Hepatocyte (in vitro differentiated cells): ENCODE data around the gene COPS9. TPM values are rescaled to one million over a fixed set of nuclear protein-coding genes. Genes with fewer than 3 reads are reported as not detected.
A peak's percentile ranks its signal among the peaks of the same experiment; 100 is the strongest.

Experiments
- DNase-seq: peaks from one replicate; pipeline ENCODE4 v3.0.0-alpha.2; 2016; ENCODE audit warnings: low spot score
- H2AFZ ChIP-seq: fragments of 200-600 bp; sonication (generic); 2 replicates; pipeline ENCODE4 v1.6.0; 2016; ENCODE audit warnings: antibody characterized with exemption, mild to moderate bottlenecking
- H3K27ac ChIP-seq: fragments of 200-600 bp; sonication (generic); 2 replicates; pipeline ENCODE4 v1.5.1; 2016; ENCODE audit warnings: mild to moderate bottlenecking
- H3K27me3 ChIP-seq: fragments of 200-600 bp; sonication (generic); 2 replicates; pipeline ENCODE4 v1.6.1; 2016
- H3K36me3 ChIP-seq: fragments of 200-600 bp; sonication (generic); replicated peaks from 2 replicates; pipeline ENCODE4 v1.5.1; 2016; ENCODE audit warnings: low read depth; ENCODE audit not compliant: insufficient read depth
- H3K4me1 ChIP-seq: fragments of 200-600 bp; sonication (generic); 2 replicates; pipeline ENCODE4 v1.5.1; 2016; ENCODE audit warnings: mild to moderate bottlenecking, moderate library complexity; ENCODE audit not compliant: insufficient read depth
- H3K4me2 ChIP-seq: fragments of 200-600 bp; sonication (generic); 2 replicates; pipeline ENCODE4 v1.6.0; 2016
- H3K4me3 ChIP-seq: fragments of 200-600 bp; sonication (generic); 2 replicates; pipeline ENCODE4 v1.5.1; 2016; ENCODE audit warnings: mild to moderate bottlenecking
- H3K79me2 ChIP-seq: fragments of 200-600 bp; sonication (generic); 2 replicates; pipeline ENCODE4 v1.6.0; 2017; ENCODE audit warnings: mild to moderate bottlenecking
- H3K9me2 ChIP-seq: fragments of 200-600 bp; sonication (generic); replicated peaks from 2 replicates; pipeline ENCODE4 v1.6.0; 2017; ENCODE audit warnings: mild to moderate bottlenecking; ENCODE audit not compliant: insufficient read depth
- H3K9me3 ChIP-seq: fragments of 200-600 bp; sonication (generic); 2 replicates; pipeline ENCODE4 v1.5.1; 2016; ENCODE audit warnings: low read depth, mild to moderate bottlenecking
- H4K20me1 ChIP-seq: fragments of 200-600 bp; sonication (generic); 2 replicates; pipeline ENCODE4 v1.6.0; 2016; ENCODE audit warnings: mild to moderate bottlenecking; ENCODE audit not compliant: insufficient read depth, poor library complexity, severe bottlenecking
- CTCF ChIP-seq: fragments of 200-600 bp; sonication (generic); IDR thresholded peaks from 2 replicates; pipeline ENCODE4 v1.5.1; 2016; ENCODE audit warnings: antibody characterized with exemption, mild to moderate bottlenecking; ENCODE audit not compliant: poor library complexity
- EZH2 ChIP-seq: fragments of 200-600 bp; sonication (generic); IDR thresholded peaks from 2 replicates; pipeline ENCODE4 v1.6.1; 2016; ENCODE audit warnings: antibody characterized with exemption, mild to moderate bottlenecking, borderline replicate concordance
- EZH2phosphoT487 ChIP-seq: fragments of 200-600 bp; sonication (generic); IDR thresholded peaks from one replicate; pipeline ENCODE4 v1.6.1; 2018; ENCODE audit warnings: antibody characterized with exemption, mild to moderate bottlenecking, low read depth, moderate library complexity; ENCODE audit not compliant: unreplicated experiment, severe bottlenecking
- WGBS: methylation state at CpG from one replicate; pipeline ENCODE4 v1.1.6; 2016; ENCODE audit warnings: low lambda C conversion rate; ENCODE audit errors: missing lambda C conversion rate; 5-methylcytosine and 5-hydroxymethylcytosine counted together
- polyA plus RNA-seq: library from polyadenylated mRNA; unstranded; fragments of >200 nt; fragmentation: Nextera tagmentation; extraction: Ambion mirVana; gene quantifications from 2 replicates; pipeline ENCODE4 v1.2.1, GENCODE V29; 2016
- total RNA-seq: library from RNA; depleted of rRNA; stranded (reverse); fragments of >200 nt; gene quantifications from 2 replicates; pipeline ENCODE4 v1.2.3, GENCODE V29; 2014

Gene COPS9
- total and polyA plus RNA-seq, 2 experiments from 2014 or later: 109 to 300 TPM

GRCh38 chr2:240135706-240136012 lies 446 bp downstream of the COPS9 start:
- TF ChIP-seq EZH2: no peak
- no peak for TF ChIP-seq CTCF
- TF ChIP-seq EZH2phosphoT487: no peak
- Histone ChIP-seq H4K20me1 (peaks cover 2% of the 10 kb centered on the region), H3K27ac (peak overlapping the region; percentile 61), H3K79me2 (peaks cover 21% of the 10 kb centered on the region), H3K4me3 (peak overlapping the region; percentile 95), H2AFZ (peak overlapping the region; percentile 94), H3K27me3 (no peaks in the 10 kb centered on the region), H3K4me2 (peak overlapping the region; percentile 99), H3K9me3 (no peaks in the 10 kb centered on the region), H3K4me1 (peaks cover 5% of the 10 kb centered on the region), H3K36me3 (no peaks in the 10 kb centered on the region), H3K9me2 (no peaks in the 10 kb centered on the region)
- WGBS: 2% methylated on average over 17 of the region's 17 CpGs
- DNase-seq: no peak

GRCh38 chr2:240134956-240135520 lies 1.1 kb downstream of the COPS9 start:
- Histone ChIP-seq H3K79me2 (peaks cover 21% of the 10 kb centered on the region), H3K9me3 (no peaks in the 10 kb centered on the region), H3K36me3 (no peaks in the 10 kb centered on the region), H4K20me1 (peaks cover 2% of the 10 kb centered on the region), H3K4me1 (peaks cover 5% of the 10 kb centered on the region), H3K27ac (no peak overlapping the region), H3K9me2 (no peaks in the 10 kb centered on the region), H2AFZ (peak overlapping the region; percentile 94), H3K4me2 (peak overlapping the region; percentile 99), H3K27me3 (no peaks in the 10 kb centered on the region), H3K4me3 (peak overlapping the region; percentile 95)
- DNase-seq: no peak
- TF ChIP-seq EZH2 (no peak), EZH2phosphoT487 (no peak), CTCF (no peak)
- 82% methylated on average over 15 of the region's 15 CpGs for WGBS

- Histone ChIP-seq H3K36me3 (no peaks in the 10 kb centered on the region), H3K4me3 (no peak overlapping the region), H3K4me1 (peaks cover 5% of the 10 kb centered on the region), H4K20me1 (peaks cover 2% of the 10 kb centered on the region), H3K4me2 (peak overlapping the region; percentile 99), H2AFZ (no peak overlapping the region), H3K27me3 (no peaks in the 10 kb centered on the region), H3K79me2 (peaks cover 21% of the 10 kb centered on the region), H3K27ac (no peak overlapping the region), H3K9me3 (no peaks in the 10 kb centered on the region), H3K9me2 (no peaks in the 10 kb centered on the region)
- WGBS: 97% methylated on average over 6 of the region's 6 CpGs
- DNase-seq: no peak
- TF ChIP-seq CTCF (no peak), EZH2 (no peak), EZH2phosphoT487 (no peak)
Observed at GRCh38 chr2:240134466-240134865, 1.6 kb downstream of the COPS9 start.
